Parathyroid adenoma (tissue), 2 donors: ENCODE measurements around the gene SLX9.

Experiments
- H2AFZ ChIP-seq: fragments of 300-600 bp; sonication (generic); one replicate; pipeline ENCODE4 v1.7.0; 2017; ENCODE audit warnings: antibody characterized with exemption, mild to moderate bottlenecking
- H3K27ac ChIP-seq: fragments of 300-600 bp; sonication (generic); one replicate; pipeline ENCODE4 v1.7.0; 2017
- H3K27me3 ChIP-seq: fragments of 300-600 bp; sonication (generic); one replicate; pipeline ENCODE4 v1.7.0; 2017; ENCODE audit warnings: low read length; ENCODE audit not compliant: control insufficient read depth, insufficient read depth
- H3K36me3 ChIP-seq: fragments of 300-600 bp; sonication (generic); one replicate; pipeline ENCODE4 v1.7.0; 2017; ENCODE audit warnings: low read length; ENCODE audit not compliant: control insufficient read depth, insufficient read depth
- H3K4me1 ChIP-seq: fragments of 300-600 bp; sonication (generic); one replicate; pipeline ENCODE4 v1.7.0; 2017; ENCODE audit warnings: control low read depth
- H3K4me2 ChIP-seq: fragments of 300-600 bp; sonication (generic); one replicate; pipeline ENCODE4 v1.7.0; 2017; ENCODE audit warnings: low read length
- H3K4me3 ChIP-seq: fragments of 300-600 bp; sonication (generic); one replicate; pipeline ENCODE4 v1.7.0; 2017; ENCODE audit warnings: low read depth, low read length
- H3K79me2 ChIP-seq: fragments of 300-600 bp; sonication (generic); one replicate; pipeline ENCODE4 v1.7.0; 2017; ENCODE audit warnings: control low read depth
- H3K9ac ChIP-seq: fragments of 300-600 bp; sonication (generic); one replicate; pipeline ENCODE4 v1.7.0; 2017; ENCODE audit warnings: mild to moderate bottlenecking
- H3K9me3 ChIP-seq: fragments of 300-600 bp; sonication (generic); one replicate; pipeline ENCODE4 v1.7.0; 2017; ENCODE audit warnings: low read length; ENCODE audit not compliant: control insufficient read depth
- CTCF ChIP-seq: fragments of 300-600 bp; sonication (generic); IDR thresholded peaks from one replicate; pipeline ENCODE4 v1.7.0; 2017; ENCODE audit warnings: antibody characterized with exemption, mild to moderate bottlenecking
- donor health status: primary hyperparathyroidism.

Gene SLX9

DNA sequence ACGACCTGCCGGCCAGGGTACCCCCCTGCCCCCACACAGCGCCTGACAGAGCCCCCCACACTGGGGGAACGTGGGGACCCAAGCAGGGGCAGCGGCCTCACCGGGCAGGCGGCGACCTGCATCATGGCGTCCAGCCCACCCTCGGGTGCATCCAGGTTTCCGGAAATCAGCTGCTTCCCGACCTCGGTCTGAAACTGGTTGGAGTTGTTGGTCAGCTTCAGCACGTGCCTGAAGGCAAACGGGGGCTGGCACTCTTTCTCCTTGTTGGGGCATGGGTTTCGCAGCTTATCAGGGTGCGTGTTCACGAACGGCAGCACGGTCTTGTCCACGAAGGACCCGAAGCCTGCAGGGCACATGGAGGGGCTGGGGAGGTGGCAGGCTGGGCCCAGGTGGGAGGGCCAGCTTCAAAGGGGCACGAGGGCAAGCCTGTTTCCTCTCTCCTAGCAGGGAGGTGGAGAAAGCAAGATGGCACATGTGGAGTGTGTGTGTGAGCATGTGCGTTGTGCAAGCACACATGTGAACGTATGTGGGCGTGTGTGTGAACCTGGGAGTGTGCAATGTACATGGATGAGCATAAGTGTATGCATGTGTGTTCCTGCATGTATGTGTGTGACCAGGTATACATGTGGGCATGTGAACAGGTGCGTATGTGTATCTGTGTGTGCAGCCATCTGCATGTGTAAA is 38.3 kb upstream of the SLX9 start:
- no peak for TF ChIP-seq CTCF
- Histone ChIP-seq H3K4me3 (no peak overlapping the region), H3K79me2 (no peaks in the 10 kb centered on the region), H3K27ac (no peak overlapping the region), H3K9ac (no peak overlapping the region), H3K36me3 (no peaks in the 10 kb centered on the region), H3K27me3 (no peaks in the 10 kb centered on the region), H3K4me1 (no peaks in the 10 kb centered on the region), H3K9me3 (no peaks in the 10 kb centered on the region), H2AFZ (no peak overlapping the region), H3K4me2 (no peak overlapping the region)

- Histone ChIP-seq H3K79me2 (no peaks in the 10 kb centered on the region), H3K36me3 (no peaks in the 10 kb centered on the region), H3K4me2 (no peak overlapping the region), H3K27ac (no peak overlapping the region), H3K9ac (no peak overlapping the region), H3K4me1 (no peaks in the 10 kb centered on the region), H3K4me3 (no peak overlapping the region), H3K27me3 (no peaks in the 10 kb centered on the region), H3K9me3 (no peaks in the 10 kb centered on the region), H2AFZ (no peak overlapping the region)
- no peak for TF ChIP-seq CTCF
Measured at GRCh38 chr21:44902268-44903049, 37.4 kb upstream of the SLX9 start.

DNA sequence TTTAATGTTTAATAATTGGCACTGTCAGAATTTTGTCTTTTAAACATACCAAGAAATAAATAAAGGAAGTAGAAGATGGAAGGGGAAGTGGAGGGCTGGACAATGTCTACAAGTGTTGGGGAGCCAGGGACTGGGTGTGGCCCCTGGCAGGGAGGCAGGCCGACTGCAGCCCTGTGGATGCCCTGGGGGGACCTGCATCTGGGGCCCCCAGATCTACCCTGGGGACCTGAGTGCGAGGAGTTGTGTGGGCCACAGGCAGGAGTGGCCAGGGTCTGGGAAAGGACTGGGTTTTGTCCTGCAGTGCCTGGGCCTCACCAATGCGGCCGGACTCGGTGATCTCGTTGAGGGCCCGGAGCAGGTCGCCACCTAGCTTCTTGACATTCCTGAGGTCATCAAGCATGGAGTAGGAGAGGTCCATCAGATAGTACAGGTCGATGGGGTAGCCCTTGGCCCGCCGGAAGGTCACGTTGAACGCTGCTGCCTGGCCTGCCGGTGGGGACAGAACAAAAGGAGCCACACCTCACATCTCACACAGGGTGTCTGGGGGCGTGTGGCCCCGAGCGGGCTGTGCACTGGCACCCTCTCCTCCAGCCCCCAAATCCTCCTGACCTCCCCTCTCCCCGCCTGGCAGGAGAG is 36.7 kb upstream of the SLX9 start:
- H3K4me3 ChIP-seq = no peak overlapping the region
- H3K79me2 ChIP-seq = no peaks in the 10 kb centered on the region
- no peak overlapping the region for H3K4me2 ChIP-seq
- no peak overlapping the region for H2AFZ ChIP-seq
- no peak overlapping the region for H3K27ac ChIP-seq
- no peaks in the 10 kb centered on the region for H3K27me3 ChIP-seq
- H3K36me3 ChIP-seq = no peaks in the 10 kb centered on the region
- H3K9ac ChIP-seq = no peak overlapping the region
- no peaks in the 10 kb centered on the region for H3K4me1 ChIP-seq
- no peaks in the 10 kb centered on the region for H3K9me3 ChIP-seq
- no peak for TF ChIP-seq CTCF

- Histone ChIP-seq H3K4me2 (no peak overlapping the region), H3K4me1 (no peaks in the 10 kb centered on the region), H3K9me3 (no peaks in the 10 kb centered on the region), H3K36me3 (no peaks in the 10 kb centered on the region), H2AFZ (no peak overlapping the region), H3K79me2 (no peaks in the 10 kb centered on the region), H3K27ac (no peak overlapping the region), H3K4me3 (no peak overlapping the region), H3K27me3 (no peaks in the 10 kb centered on the region), H3K9ac (no peak overlapping the region)
- no peak for TF ChIP-seq CTCF
Measured at GRCh38 chr21:44903689-44904088, 36.1 kb upstream of the SLX9 start.
